NOMO-1 treated with dmso at 0.1 percent for 144 hours (cell line): ENCODE data around the gene TMEM204.

Experiments used
- DNase-seq: peaks from one replicate; lab custom pipeline; 2025; ENCODE audit not compliant: unreplicated experiment; lab: John Stamatoyannopoulos, UW

Gene TMEM204

DNA sequence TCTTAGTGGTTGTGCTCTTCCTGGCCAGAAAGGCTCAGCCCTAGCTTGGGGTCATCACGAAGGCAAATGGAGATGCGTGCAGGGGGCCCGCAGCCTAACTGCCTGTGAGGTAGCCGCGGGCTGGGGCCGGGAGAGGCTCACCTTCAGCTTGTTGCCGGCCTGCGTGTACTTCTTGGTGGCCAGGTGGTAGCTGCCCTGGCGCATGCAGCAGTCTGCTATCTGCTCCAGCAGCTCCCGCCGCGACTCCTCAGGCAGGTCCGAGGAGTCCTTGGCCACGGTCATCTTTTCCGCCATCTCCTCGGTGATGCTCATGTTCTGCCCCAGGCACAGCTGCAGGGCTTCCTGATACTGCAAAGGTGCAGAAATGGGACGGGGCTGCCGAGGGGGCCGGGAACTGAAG lies 13.0 kb upstream of the TMEM204 start:
- no peak for DNase-seq

DNA sequence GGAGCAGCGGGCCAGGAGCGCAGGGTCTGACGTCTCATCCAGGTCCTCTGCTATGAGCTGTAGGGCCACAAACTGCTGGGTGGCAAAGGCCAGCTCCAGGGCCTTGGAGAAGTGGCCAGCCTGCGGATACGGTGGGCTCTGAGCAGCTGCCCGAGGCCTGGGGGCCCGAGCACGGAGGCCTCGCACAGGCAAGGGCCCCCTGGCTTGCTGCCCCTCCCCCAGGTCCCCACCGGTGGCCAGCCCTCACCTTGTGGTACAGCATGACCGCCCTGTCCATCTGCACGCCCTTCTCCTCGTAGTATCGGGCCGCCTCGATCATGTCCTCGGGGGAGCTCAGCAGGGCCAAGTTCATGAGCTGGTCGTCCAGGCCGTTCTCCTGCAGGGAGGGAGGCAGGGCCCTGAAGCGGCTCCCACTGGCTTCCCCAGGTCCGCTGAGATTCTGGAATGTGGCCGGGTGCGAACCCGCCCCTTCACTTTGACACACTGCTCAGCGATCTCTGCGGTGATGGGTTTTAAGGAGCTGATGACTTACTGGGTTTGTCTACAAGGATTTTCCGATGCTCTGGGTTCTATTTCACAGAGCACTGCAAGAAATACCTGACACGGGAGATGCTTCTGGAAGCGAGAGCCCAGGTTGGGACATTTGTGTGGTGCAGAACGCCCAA lies 9.8 kb upstream of the TMEM204 start:
- no peak for DNase-seq

DNA sequence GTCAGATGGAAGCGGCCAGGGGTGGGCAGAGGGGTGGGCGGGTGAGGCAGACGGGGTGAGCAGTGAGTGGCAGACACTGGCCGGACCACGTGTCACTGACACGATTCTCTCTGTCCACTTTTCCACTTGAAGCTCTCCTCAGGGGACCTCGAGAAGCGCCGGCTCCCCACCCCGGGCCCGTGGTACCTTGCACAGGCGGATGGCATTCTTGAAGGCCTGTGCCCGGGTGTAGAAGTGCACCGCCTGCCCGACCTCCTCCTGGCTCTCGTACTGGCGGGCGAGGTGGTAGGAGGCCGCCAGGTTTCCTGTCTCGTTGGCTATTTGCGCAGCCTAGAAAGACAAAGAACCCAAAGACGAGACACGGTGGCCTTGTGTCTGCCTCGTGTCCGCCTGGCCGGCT lies 9.1 kb upstream of the TMEM204 start:
- DNase-seq: no peak

DNA sequence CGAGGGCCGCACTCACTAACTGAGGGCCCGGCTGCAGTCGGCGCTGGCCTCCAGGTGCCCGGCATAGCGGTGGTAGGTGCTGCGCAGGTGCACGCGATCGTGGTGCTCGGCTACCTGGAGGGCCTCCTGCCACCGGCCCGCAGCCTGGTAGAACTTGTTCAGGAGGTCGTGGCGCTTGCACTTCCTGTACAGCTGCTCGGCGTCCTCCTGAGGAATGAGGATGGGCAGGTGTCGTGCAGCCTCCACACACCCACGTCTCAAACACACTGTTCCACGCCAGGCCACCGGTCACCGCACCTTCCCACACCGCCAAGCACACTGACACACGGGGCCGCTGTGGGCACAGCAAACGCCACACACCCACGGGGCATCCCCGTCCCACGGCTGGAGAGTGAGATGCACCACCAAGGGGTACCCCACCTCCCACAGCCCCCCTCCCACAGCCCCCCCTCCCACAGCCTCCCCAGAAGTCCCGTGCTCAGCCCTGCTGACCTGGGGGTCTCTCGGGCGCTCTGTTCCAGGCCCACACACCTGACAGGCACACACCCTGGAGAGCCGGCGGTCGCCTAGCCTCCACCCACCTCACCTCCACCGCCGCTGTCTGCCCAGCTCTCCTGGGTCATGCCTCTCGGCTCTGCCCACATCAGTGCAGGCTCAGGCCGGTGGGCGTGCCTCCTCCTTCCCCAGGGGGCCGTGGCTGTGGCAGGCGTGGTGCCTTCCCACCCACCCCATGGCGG lies 7.4 kb upstream of the TMEM204 start:
- no peak for DNase-seq

DNA sequence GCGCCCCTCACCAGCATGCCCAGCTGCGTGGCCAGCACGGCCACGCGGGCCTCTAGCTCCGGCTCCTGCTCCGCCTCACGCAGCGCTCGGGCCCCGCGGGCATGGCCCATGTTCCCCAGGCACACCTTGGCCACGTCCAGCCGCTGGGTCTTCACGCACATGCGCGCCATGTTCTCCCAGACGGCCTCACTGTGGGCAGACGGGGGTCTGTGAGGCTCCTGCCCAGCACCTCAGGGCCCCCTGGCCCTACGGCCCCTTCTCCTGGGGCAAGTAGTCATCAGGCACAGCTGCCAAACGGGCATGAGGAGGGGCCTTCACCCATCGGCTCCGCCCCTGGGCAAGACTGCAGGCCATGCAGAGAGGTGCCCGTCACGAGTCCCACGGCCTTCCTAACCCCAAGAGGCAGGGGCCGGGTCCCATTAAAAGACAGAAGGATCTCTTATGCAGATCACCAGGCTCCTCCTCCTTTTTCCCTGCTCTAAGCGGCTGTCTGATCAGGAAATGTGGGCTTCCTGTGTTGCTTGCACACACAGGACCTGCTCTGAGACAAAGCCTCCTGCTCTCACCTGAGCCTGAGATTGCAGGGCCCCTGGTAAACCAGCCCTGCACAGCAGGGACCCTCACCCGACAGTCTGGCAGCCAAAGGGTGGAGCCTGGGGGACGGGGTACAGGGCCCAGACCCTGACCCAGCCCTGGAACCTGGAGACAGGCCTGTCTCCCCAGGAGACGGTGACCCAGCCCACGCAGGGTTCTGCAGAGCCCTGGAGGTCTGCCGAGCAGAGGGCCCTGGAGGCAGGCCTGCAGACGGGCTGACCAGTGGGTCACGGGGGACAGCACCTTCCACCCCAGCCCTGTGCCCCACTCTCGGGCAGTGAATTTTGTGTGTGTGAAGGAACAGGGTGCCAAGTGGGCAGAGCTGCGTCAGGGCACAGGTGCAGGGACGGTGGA lies 6.6 kb upstream of the TMEM204 start:
- no peak for DNase-seq

DNA sequence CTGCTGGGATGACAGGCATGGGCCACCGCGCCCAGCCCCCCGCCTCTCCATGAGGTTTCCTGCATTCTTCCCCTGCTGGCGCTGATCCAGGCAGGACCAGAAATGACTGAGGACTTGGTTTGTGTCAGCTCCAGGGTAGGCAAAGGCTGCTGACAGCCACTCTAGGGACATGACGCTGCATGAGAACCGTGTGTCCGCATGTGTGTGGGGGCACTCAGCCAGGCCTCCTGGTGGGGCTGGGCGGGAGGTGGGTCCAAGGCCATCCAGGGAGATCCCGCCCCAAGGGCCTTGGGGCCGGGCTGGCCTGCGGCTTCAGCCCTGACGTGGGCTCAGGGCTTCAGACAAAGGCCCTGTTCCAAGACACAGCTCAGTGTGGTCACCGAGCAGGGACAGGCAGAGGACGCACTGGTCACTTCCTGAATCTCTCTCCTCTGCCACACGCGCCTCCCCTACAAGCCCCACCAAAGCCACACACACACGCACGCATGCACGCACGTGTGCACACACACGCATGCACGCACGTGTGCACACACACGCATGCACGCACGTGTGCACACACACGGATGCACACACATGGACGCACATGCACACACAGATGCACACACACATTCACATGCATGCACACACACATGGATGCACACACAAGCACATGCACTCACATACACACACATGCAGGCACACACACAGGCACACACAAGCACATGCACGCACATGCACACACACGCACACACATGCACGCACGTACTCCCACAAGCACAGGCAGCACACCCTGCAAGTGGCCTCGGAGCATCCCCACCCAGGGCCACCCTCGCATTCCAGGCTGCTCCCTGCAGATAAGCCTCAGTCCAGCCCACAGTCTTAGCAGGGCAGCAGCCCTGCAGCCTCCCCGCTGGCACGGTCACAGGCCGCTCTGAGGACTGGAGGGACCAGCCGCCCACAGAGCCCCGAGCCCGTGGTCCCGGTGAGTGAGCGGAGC lies 5.3 kb upstream of the TMEM204 start:
- no peak for DNase-seq

DNA sequence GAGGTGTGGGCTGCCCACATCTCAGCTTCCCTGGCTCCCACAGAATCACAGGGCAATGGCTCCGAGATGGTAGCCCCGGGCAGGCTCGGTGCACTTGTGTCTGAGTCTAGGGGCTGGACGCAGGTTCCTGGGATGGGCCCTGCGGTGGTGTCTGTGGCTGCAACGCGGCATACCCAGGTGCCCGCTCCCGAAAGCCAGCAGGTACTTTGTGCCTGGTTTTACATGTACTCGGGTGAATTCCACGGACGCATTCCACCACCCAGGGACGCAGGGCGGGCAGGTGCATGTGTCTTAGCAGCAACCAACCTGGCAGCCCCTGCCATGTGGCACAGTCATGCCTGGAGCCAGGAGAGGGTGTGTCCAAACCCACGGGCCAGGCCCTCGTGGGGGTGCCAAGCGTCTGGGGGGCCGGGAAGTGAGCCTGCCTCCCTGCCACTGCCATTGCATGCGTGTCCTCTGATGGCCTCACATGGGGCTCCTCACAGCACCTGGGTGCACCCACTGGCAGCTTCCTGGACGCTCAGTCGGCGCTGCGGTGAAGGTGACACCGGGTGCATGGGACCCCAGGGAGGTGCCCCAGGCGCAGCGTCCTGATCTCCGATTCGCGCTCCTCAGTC lies 4.4 kb upstream of the TMEM204 start:
- DNase-seq: no peak

DNA sequence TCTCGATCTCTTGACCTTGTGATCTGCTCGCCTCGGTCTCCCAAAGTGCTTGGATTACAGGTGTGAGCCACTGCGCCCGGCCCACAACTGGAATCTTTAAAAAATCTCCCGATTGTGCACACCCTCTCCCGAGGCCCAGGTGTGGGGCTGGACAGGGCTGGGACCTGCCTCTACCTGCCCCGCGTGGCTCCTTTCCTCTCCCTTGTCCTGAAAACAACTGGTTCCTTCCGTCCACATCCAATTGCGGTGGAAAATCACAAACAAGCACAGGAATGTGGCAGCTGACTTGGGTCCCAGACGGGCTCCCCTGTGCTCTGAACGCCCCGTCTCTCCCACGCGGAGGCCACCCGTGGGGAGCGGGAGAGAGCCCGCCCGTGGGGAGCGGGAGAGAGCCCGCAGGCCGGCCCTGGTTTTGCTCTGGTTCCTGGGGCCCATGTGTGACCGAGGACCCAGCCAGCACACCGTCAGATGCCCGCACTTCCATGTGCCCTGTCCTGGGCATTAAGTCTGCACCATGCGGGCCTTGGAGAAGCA lies 3.0 kb upstream of the TMEM204 start:
- no peak for DNase-seq

DNA sequence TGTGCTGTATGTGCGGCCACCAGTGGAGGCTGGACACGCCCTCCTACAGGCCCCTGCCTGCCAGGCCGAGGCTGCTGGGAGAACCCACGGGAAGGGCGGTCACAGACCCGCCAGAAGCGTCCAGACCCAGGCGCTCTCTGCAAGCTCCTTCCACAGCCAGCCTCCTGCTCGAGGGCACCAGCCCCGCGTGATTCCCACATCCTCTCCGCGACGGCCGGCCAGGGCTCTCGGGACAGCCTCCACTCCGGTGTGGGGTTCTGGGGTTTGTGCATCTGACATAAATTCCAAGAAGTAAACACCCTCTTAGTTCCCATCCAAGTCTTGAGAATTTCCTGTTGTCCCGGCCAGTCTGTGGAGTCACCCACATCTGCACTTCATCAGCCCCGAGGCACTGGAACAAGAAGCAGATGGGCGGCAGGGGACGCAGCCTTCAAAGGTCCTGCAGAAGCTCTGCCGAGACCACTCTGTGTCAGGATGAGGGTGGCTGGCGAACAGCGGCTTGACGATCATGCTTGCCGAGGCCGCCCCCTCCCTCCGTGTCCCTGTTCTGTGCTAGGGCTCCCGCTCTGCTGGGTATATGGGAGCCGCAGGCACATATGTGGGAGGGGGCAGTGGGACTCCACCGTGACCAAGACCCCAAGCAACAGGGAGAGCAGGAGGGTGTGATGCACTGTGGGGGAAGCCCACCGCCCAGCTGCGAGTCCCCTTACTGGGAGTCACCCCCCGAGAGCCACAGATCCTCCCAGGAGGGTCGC lies 2.4 kb upstream of the TMEM204 start:
- no peak for DNase-seq

DNA sequence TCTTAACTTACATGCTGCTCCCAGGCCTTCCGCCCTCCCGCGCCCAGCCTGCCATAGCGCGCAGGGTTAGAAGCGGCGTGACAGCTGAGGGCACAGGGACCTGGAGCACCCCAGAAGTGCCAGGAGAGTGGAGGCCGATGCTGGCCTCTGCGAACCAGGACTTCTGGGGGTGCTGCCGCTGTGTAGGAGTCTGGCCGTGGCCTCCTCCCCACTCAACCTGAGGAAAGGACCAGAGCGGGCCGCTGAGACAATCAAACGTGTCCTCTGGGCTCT lies 1.9 kb upstream of the TMEM204 start:
- DNase-seq: no peak

DNA sequence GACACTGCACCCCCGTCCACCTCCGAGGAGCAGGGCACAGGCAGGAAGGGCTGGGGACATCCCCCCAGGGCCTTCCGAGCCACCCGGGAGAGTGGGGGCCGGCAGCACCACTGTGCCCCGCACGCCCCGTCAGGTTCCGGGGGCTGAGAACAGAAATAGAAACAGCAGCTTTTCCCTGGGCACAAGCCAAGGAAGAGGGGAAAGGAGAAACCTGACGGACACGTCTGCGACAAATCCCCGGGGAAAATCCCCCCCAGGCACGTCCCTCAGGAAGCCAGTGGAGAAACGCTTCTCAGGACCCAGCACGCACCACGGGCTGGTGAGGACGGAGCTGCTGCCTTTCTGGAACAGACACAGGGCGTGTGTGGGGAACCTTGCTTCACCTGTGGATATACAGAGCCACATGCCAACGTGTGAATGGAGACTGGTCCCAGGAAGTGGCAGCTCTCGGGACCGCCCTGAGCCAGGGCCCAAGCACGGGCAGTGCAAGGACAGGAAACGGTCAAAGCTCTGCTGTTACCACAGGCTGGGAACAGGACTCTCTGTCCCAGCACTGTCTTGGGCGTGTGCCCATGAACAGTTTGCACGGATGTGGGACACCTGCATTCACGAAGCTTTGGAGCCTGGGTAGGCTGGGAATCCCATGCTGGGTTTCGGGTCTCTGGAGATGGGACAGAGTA lies 1.2 kb upstream of the TMEM204 start:
- DNase-seq: no peak

DNA sequence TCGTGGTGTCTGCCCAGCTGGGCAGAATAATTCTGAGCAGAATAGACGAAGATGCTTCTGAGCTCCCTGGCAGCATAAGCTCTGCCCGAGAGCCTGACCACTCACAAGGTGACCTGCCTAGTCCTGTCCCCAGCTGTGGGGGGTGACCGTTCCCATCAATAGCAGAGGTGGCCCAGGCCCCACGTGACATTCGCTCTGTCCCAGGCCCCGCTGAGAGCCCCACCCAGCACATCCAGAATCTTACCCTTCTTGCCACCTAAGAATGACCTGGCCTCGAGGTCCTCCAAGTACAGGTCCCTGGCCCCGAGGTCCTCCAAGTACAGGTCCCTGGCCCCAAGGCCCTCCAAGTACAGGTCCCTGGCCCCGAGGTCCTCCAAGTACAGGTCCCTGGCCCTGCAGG lies 695 bp upstream of the TMEM204 start:
- no peak for DNase-seq

DNA sequence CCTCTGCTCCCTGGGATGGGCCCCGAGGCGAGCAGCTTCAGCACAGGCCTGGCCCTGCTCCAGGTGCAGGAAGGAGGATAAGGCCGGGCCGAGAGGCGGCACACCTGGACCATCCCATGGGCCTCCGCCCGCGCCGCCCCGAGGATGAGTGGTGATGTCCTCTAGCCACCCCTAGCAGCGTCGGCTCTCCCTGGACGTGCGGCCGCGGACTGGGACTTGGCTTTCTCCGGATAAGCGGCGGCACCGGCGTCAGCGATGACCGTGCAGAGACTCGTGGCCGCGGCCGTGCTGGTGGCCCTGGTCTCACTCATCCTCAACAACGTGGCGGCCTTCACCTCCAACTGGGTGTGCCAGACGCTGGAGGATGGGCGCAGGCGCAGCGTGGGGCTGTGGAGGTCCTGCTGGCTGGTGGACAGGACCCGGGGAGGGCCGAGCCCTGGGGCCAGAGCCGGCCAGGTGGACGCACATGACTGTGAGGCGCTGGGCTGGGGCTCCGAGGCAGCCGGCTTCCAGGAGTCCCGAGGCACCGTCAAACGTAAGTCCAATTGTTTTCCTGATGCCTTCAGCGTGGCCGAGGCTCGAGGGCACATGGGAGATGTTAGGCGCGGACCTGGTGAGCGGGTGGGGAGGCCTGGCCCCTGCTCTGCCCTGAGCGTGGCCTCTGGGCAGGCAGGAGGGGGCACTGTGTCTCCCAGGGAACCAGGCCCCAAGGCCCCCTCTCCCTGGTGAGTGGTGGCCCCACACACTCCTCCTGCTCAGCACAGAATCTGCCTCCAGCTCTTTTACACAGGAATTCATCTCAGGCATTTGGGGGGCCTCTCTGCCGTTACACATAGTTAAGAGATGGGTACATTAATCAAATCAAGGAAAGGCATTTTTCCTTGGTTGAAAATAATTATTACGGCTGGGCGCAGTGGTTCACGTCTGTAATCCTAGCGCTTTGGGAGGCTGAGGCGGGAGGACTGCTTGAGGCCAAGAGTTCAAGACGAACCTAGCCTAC lies 855 bp downstream of the TMEM204 start:
- no peak for DNase-seq

DNA sequence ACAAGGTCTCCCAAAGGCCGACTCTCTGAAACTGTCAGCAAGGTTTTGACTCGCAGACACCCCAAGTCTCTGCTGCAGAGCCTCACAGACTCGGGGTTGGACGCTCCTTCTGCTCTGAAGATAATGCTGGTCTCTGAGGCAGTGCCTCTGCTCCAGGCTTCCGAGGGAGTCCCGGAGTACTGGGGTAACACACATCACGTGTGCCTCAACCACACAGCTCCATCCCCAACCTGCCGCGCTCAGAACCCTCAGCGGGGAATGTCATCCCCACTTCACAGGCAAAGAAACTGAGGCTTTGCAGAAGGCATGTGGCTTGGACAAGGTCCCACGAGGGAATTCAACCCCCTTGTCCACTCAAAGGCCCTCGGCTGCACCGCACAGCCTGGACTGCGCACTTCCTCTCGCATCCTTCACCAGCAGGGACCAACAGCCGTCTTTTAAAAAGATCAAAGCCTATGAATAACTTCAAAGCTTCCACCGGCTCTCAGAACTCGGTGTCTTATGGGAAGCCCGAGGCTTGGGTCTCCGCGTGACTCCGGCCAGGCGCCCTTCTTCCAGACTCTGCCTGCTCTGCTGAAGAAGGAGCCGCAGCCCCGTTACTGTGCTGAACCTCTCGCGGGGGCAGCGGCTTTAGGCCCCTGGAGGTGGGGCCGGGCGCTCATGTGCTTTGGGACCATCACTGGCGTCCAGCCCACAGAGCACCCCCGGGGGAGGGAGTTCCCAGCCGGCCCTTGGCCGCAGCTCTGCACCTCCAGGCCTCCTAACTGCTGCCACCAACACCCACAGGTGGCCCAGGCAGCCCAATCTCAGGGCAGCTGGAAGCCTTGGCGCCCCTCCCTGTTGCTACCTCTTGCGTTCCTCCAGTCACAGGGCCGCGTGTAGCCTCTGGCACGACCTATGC lies 2.2 kb downstream of the TMEM204 start:
- no peak for DNase-seq

DNA sequence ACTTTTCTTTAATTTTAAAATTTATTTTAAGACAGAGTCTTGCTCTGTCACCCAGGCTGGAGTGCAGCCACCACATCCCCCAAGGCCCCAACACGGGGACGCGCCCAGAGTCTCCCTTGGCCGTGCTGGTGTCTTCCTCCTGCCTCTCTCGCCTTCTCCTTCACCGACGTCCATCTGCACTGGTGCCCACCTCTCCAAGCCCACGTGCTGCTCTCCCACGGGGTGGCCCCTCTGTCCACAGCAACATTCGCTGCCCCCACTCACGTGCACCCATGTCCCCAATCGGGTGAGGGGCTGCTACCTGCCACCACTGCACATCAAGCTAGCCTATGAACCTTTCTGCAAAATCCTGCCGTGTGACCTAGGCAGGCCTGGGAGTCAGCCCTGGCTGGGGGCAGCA lies 3.1 kb downstream of the TMEM204 start:
- no peak for DNase-seq

DNA sequence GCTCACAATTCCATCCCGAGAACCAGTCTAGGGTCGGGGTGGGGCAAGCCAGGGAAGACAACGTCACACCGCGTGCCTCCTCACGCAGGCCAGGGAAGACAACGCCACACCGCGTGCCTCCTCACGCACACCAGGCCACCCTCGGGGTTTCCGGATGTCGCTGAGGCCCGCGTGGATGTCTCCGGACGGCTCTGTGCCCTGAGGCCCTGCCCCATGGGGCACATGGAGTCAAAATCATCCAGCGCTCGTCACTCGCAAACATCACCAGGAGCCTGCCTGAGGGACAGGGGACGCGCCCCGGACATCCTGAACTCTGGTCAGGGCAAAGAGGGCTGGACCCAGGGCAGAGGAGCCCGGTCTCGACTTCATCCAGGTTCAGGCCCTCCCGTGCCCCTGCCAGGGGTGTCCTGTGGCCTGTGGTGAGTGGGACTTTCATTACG lies 3.7 kb downstream of the TMEM204 start:
- no peak for DNase-seq
